Stimulated activated effector memory CD8-positive, alpha-beta T cell treated with anti-CD3 and anti-CD28 coated beads, Interleukin-12 subunit alpha, Interleukin-12 subunit beta, amount 100 ng/mL, for 72 hours (primary cell): Measurements from ENCODE around the gene ZNF394.
"Not testable (repeated sequence)": the region's sequence is repeated elsewhere in the genome, so short reads cannot be mapped to it uniquely, and the experiment has no call there.

ENCODE experiments used
- ATAC-seq: fragments of 150-1000 bp; cut with Tn5 transposase; 2 replicates; pipeline ENCODE4 v1.10.0; 2021
- DNase-seq, 2 donors: peaks; one replicate each; pipeline ENCODE4 v3.0.0; 2021 to 2022; ENCODE audit warnings: low spot score in 2 of 2
- H3K27ac Mint-ChIP-seq: one replicate; pipeline ENCODE4 v1.8.0; 2022; ENCODE audit warnings: mild to moderate bottlenecking, mixed read lengths
- H3K36me3 Mint-ChIP-seq: one replicate; pipeline ENCODE4 v1.8.0; 2022; ENCODE audit warnings: mild to moderate bottlenecking, mixed read lengths
- H3K4me1 Mint-ChIP-seq: one replicate; pipeline ENCODE4 v1.8.0; 2022; ENCODE audit warnings: mixed read lengths
- H3K4me3 Mint-ChIP-seq: one replicate; pipeline ENCODE4 v1.8.0; 2022; ENCODE audit warnings: mild to moderate bottlenecking, mixed read lengths
- H3K9me3 Mint-ChIP-seq: one replicate; pipeline ENCODE4 v1.8.0; 2022; ENCODE audit warnings: mixed read lengths

ZNF394 gene

GRCh38 chr7:99499721-99500636 lies at the start of gene ZNF394:
Gene ZNF394 (minus strand): TSS chr7:99500281. CDS start chr7:99500093, 188 bp downstream.
- ATAC-seq (peak; percentile 71), DNase-seq (peak; percentile 67 to 91)
- Mint-ChIP-seq H3K36me3 (peaks cover 60% of the 10 kb centered on the region), H3K4me1 (peaks cover 34% of the 10 kb centered on the region), H3K9me3 (no peaks in the 10 kb centered on the region), H3K4me3 (peak within 1 kb of the TSS; percentile 96), H3K27ac (peak within 1 kb of the TSS; percentile 97)

GRCh38 chr7:99549545-99549944 lies 49.5 kb upstream of the ZNF394 start:
- not testable (repeated sequence) for H3K9me3 Mint-ChIP-seq, H3K4me3 Mint-ChIP-seq, DNase-seq, H3K27ac Mint-ChIP-seq, ATAC-seq
- Mint-ChIP-seq H3K36me3 (peaks cover 15% of the 10 kb centered on the region), H3K4me1 (peaks cover 18% of the 10 kb centered on the region)

- H3K36me3 Mint-ChIP-seq, H3K27ac Mint-ChIP-seq: not testable (repeated sequence)
Measured at GRCh38 chr7:99545308-99545707, 45.2 kb upstream of the ZNF394 start.

GRCh38 chr7:99543916-99544315 lies 43.8 kb upstream of the ZNF394 start:
- H3K9me3 Mint-ChIP-seq = peaks cover 10% of the 10 kb centered on the region
- no peaks in the 10 kb centered on the region for H3K4me1 Mint-ChIP-seq
- DNase-seq = no peak
- ATAC-seq = no peak
- no peak overlapping the region for H3K4me3 Mint-ChIP-seq
- no peak overlapping the region for H3K27ac Mint-ChIP-seq
- peaks cover 7% of the 10 kb centered on the region for H3K36me3 Mint-ChIP-seq

More at GRCh38 chr7:99545308-99545707, 45.2 kb upstream of the ZNF394 start:
- not testable (repeated sequence) for ATAC-seq, DNase-seq, H3K4me3 Mint-ChIP-seq, H3K4me1 Mint-ChIP-seq, H3K9me3 Mint-ChIP-seq

GRCh38 chr7:99543081-99543671 lies 43.1 kb upstream of the ZNF394 start:
- Mint-ChIP-seq H3K4me3 (no peak overlapping the region), H3K9me3 (peaks cover 13% of the 10 kb centered on the region), H3K4me1 (no peaks in the 10 kb centered on the region), H3K27ac (no peak overlapping the region), H3K36me3 (peaks cover 7% of the 10 kb centered on the region)
- DNase-seq (no peak), ATAC-seq (no peak)

GRCh38 chr7:99541212-99541611 lies 41.1 kb upstream of the ZNF394 start:
- no peak overlapping the region for H3K27ac Mint-ChIP-seq
- H3K36me3 Mint-ChIP-seq = no peaks in the 10 kb centered on the region
- no peaks in the 10 kb centered on the region for H3K4me1 Mint-ChIP-seq
- peaks cover 13% of the 10 kb centered on the region for H3K9me3 Mint-ChIP-seq
- ATAC-seq = no peak
- DNase-seq = no peak
- no peak overlapping the region for H3K4me3 Mint-ChIP-seq

- H3K4me3 Mint-ChIP-seq = no peak overlapping the region
- H3K27ac Mint-ChIP-seq = no peak overlapping the region
- peaks cover 13% of the 10 kb centered on the region for H3K9me3 Mint-ChIP-seq
- no peaks in the 10 kb centered on the region for H3K36me3 Mint-ChIP-seq
- no peaks in the 10 kb centered on the region for H3K4me1 Mint-ChIP-seq
- ATAC-seq = no peak
- DNase-seq = no peak
Measured at GRCh38 chr7:99540542-99540941, 40.5 kb upstream of the ZNF394 start.

GRCh38 chr7:99539213-99539811 lies 39.2 kb upstream of the ZNF394 start:
- no peak for DNase-seq
- no peaks in the 10 kb centered on the region for H3K36me3 Mint-ChIP-seq
- H3K4me3 Mint-ChIP-seq = no peak overlapping the region
- H3K4me1 Mint-ChIP-seq = no peaks in the 10 kb centered on the region
- H3K9me3 Mint-ChIP-seq = peaks cover 13% of the 10 kb centered on the region
- no peak for ATAC-seq
- H3K27ac Mint-ChIP-seq = no peak overlapping the region

GRCh38 chr7:99535667-99536066 lies 35.6 kb upstream of the ZNF394 start:
- Mint-ChIP-seq H3K27ac (no peak overlapping the region), H3K36me3 (peaks cover 24% of the 10 kb centered on the region), H3K4me3 (no peak overlapping the region), H3K4me1 (no peaks in the 10 kb centered on the region), H3K9me3 (peaks cover 16% of the 10 kb centered on the region)
- no peak for DNase-seq
- no peak for ATAC-seq

- Mint-ChIP-seq H3K36me3 (peaks cover 66% of the 10 kb centered on the region), H3K9me3 (peaks cover 12% of the 10 kb centered on the region), H3K27ac (no peak overlapping the region), H3K4me1 (no peaks in the 10 kb centered on the region), H3K4me3 (no peak overlapping the region)
- ATAC-seq (no peak), DNase-seq (no peak)
Measured at GRCh38 chr7:99531354-99531765, 31.3 kb upstream of the ZNF394 start.

GRCh38 chr7:99525713-99526440 lies 25.8 kb upstream of the ZNF394 start:
- peaks cover 2% of the 10 kb centered on the region for H3K9me3 Mint-ChIP-seq
- peaks cover 94% of the 10 kb centered on the region for H3K36me3 Mint-ChIP-seq
- no peak overlapping the region for H3K27ac Mint-ChIP-seq
- DNase-seq (no peak), ATAC-seq (peak; percentile 34)
- no peak overlapping the region for H3K4me3 Mint-ChIP-seq
- H3K4me1 Mint-ChIP-seq = no peaks in the 10 kb centered on the region

- H3K36me3 Mint-ChIP-seq = peaks cover 84% of the 10 kb centered on the region
- H3K9me3 Mint-ChIP-seq = no peaks in the 10 kb centered on the region
Measured at GRCh38 chr7:99521399-99521798, 21.3 kb upstream of the ZNF394 start.

GRCh38 chr7:99514050-99514449 lies 14.0 kb upstream of the ZNF394 start:
- ATAC-seq (no peak), DNase-seq (no peak)
- H3K4me1 Mint-ChIP-seq = peaks cover 14% of the 10 kb centered on the region
- H3K36me3 Mint-ChIP-seq = peaks cover 84% of the 10 kb centered on the region
- H3K4me3 Mint-ChIP-seq = no peak overlapping the region
- no peaks in the 10 kb centered on the region for H3K9me3 Mint-ChIP-seq
- no peak overlapping the region for H3K27ac Mint-ChIP-seq

More at GRCh38 chr7:99521399-99521798, 21.3 kb upstream of the ZNF394 start:
- H3K4me1 Mint-ChIP-seq = no peaks in the 10 kb centered on the region
- no peak overlapping the region for H3K4me3 Mint-ChIP-seq
- DNase-seq (no peak), ATAC-seq (no peak)
- H3K27ac Mint-ChIP-seq = no peak overlapping the region

GRCh38 chr7:99505324-99505662 lies 5.2 kb upstream of the ZNF394 start:
- Mint-ChIP-seq H3K4me3 (peak overlapping the region; percentile 80), H3K9me3 (no peaks in the 10 kb centered on the region), H3K36me3 (peaks cover 33% of the 10 kb centered on the region), H3K4me1 (peaks cover 27% of the 10 kb centered on the region), H3K27ac (peak overlapping the region; percentile 90)
- no peak for ATAC-seq
- no peak for DNase-seq
